ENCODE data around the gene GARIN5B. TPM values are rescaled to one million over a fixed set of nuclear protein-coding genes. Genes with fewer than 3 reads are reported as not detected.
A peak's percentile ranks its signal among the peaks of the same experiment; 100 is the strongest.

The GARIN5B gene
- total RNA-seq, 1 donor from 2014 or later: not detected

GRCh38 chr19:55382522-55383054 is 19.5 kb upstream of the GARIN5B start:
- H3K27me3 Mint-ChIP-seq (ENCODE audit: low read depth): no peaks in the 10 kb centered on the region
- TF ChIP-seq CTCF (IDR thresholded peaks at IDR 0.05): no peak
- H3K9me3 Mint-ChIP-seq (ENCODE audit: low read depth): no peaks in the 10 kb centered on the region
- H3K4me3 Mint-ChIP-seq (ENCODE audit: unreplicated experiment): peak overlapping the region; percentile 39
- H3K36me3 Mint-ChIP-seq (ENCODE audit: low read depth): peaks cover 13% of the 10 kb centered on the region
- no peak for DNase-seq (ENCODE audit: low spot score)
- no peak overlapping the region for H3K27ac Mint-ChIP-seq (ENCODE audit: unreplicated experiment)
- H3K4me1 Mint-ChIP-seq (ENCODE audit: low read depth): peaks cover 27% of the 10 kb centered on the region

- Mint-ChIP-seq H3K27ac (ENCODE audit: unreplicated experiment) (no peak overlapping the region), H3K4me3 (ENCODE audit: unreplicated experiment) (no peak overlapping the region)
Measured at GRCh38 chr19:55382013-55382412, 19.0 kb upstream of the GARIN5B start.

GRCh38 chr19:55379174-55379573 is 16.1 kb upstream of the GARIN5B start:
- Mint-ChIP-seq H3K9me3 (ENCODE audit: low read depth) (no peaks in the 10 kb centered on the region), H3K27me3 (ENCODE audit: low read depth) (no peaks in the 10 kb centered on the region), H3K27ac (ENCODE audit: unreplicated experiment) (no peak overlapping the region), H3K4me3 (ENCODE audit: unreplicated experiment) (no peak overlapping the region), H3K36me3 (ENCODE audit: low read depth) (no peaks in the 10 kb centered on the region), H3K4me1 (ENCODE audit: low read depth) (peaks cover 3% of the 10 kb centered on the region)
- no peak for TF ChIP-seq CTCF (IDR thresholded peaks at IDR 0.05)
- DNase-seq (ENCODE audit: low spot score): no peak

More at GRCh38 chr19:55382013-55382412, 19.0 kb upstream of the GARIN5B start:
- H3K4me1 Mint-ChIP-seq (ENCODE audit: low read depth): peaks cover 21% of the 10 kb centered on the region
- peaks cover 7% of the 10 kb centered on the region for H3K36me3 Mint-ChIP-seq (ENCODE audit: low read depth)
- no peak for DNase-seq (ENCODE audit: low spot score)
- no peaks in the 10 kb centered on the region for H3K9me3 Mint-ChIP-seq (ENCODE audit: low read depth)
- no peak for TF ChIP-seq CTCF (IDR thresholded peaks at IDR 0.05)
- H3K27me3 Mint-ChIP-seq (ENCODE audit: low read depth): no peaks in the 10 kb centered on the region

GRCh38 chr19:55377356-55378131 is 14.5 kb upstream of the GARIN5B start:
- H3K27ac Mint-ChIP-seq (ENCODE audit: unreplicated experiment): no peak overlapping the region
- H3K9me3 Mint-ChIP-seq (ENCODE audit: low read depth): no peaks in the 10 kb centered on the region
- TF ChIP-seq CTCF (IDR thresholded peaks at IDR 0.05): no peak
- no peak overlapping the region for H3K4me3 Mint-ChIP-seq (ENCODE audit: unreplicated experiment)
- DNase-seq (ENCODE audit: low spot score): no peak
- no peaks in the 10 kb centered on the region for H3K36me3 Mint-ChIP-seq (ENCODE audit: low read depth)
- H3K27me3 Mint-ChIP-seq (ENCODE audit: low read depth): no peaks in the 10 kb centered on the region
- peaks cover 7% of the 10 kb centered on the region for H3K4me1 Mint-ChIP-seq (ENCODE audit: low read depth)

- DNase-seq (ENCODE audit: low spot score): peak; percentile 85
- Mint-ChIP-seq H3K36me3 (ENCODE audit: low read depth) (no peaks in the 10 kb centered on the region), H3K4me3 (ENCODE audit: unreplicated experiment) (no peak within 1 kb of the TSS), H3K27ac (ENCODE audit: unreplicated experiment) (no peak within 1 kb of the TSS), H3K4me1 (ENCODE audit: low read depth) (peaks cover 11% of the 10 kb centered on the region), H3K9me3 (ENCODE audit: low read depth) (no peaks in the 10 kb centered on the region), H3K27me3 (ENCODE audit: low read depth) (no peaks in the 10 kb centered on the region)
- TF ChIP-seq CTCF (IDR thresholded peaks at IDR 0.05): no peak
Measured at GRCh38 chr19:55376241-55376933, 13.3 kb upstream of the GARIN5B start, which contains the start of gene TMEM190. TMEM190 (plus strand) TSS chr19:55376826; CDS start chr19:55376854, 28 bp downstream.

All from chondrocyte (in vitro differentiated cells).